ENCODE measurements around the gene HOMER1.

- TF ChIP-seq CTCF (IDR thresholded peaks at IDR 0.05; ENCODE audit: low read depth, low read length, poor library complexity, severe bottlenecking): no peak
- TF ChIP-seq EZH2phosphoT487 (IDR thresholded peaks at IDR 0.05; ENCODE audit: borderline replicate concordance, low read length): no peak
Observed at GRCh38 chr5:79526493-79526892, 12.6 kb upstream of the HOMER1 start.
